GM19351 (cell line): ENCODE results near the gene KMT2E.
"Not testable (repeated sequence)": the region's sequence is repeated elsewhere in the genome, so short reads cannot be mapped to it uniquely, and the experiment has no call there.

Experiments used
- ATAC-seq: cut with Tn5 transposase; IDR thresholded peaks from one replicate; pipeline ENCODE4 v1.9.1; 2021; ENCODE audit warnings: mild to moderate bottlenecking, moderate library complexity; ENCODE audit not compliant: unreplicated experiment

Gene KMT2E

DNA sequence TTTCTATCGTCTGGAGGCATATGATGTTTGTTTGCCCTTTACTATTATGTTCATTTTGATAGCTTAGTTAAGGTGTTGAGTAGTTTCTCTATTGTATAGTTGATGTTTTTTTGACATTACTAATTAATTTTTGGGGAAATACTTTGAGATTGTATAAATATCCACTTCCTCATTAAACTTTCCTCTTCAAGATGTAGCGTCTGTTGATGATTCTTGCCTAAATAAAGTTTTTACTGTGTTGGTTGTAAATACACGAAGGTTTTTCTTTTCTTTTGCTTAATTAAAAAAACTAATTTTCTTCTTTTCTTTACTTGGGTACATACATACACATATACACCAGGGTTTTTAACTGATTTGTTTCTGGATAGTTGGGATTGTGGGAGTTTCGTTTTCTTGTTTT, 8.5 kb downstream of the KMT2E start:
- ATAC-seq = no peak

- no peak for ATAC-seq
These were observed 10.7 kb downstream of the KMT2E start for GRCh38 chr7:105024734-105025133.

DNA sequence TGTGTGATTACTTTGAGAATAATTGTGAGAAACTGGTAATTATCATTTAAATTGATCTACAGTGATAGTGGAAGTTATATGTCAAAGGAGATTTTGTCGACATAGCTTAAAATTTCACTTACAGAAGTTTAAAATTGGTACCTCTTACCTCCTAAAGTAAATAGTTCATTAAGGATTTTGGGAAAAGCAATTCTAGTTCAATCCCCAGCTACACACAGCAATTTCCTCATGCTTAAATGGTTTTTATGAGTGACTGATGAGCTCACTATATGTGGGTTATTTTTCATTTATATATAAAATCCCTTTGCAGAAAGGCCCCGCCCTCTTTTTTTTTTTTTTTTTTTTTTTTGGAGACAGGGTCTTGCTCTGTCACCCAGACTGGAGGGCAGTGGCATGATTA, 12.7 kb downstream of the KMT2E start:
- no peak for ATAC-seq

DNA sequence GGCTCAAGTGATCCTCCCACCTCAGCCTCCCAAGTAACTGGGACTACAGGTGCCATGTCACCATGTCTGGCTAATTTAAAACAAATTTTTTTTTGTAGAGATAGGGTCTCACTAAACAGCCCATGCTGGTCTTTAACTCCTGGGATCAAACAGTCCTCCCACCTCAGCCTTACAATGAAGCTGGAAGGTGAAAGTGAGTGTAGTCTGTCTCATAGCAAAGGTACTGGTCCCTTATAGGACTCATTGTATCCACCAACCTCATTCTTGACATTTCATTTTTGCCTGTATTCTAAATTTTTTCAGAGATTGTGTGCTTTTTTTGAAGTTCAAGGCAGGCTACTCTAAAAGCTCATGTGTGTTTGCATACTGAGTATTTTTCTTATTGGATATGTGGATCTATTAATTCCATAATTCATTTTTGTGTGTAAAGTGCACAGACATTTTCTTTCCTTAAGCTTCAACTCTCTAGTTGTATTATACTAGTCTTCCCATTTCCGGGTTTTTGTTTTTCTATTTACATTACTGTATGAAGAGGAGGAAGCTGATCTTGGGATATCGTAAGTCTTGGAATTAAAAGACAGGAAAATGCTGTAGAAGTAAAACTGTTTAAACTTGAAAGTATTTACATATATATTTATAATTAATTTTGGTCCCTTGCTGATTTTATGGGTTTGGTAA, 13.3 kb downstream of the KMT2E start:
- no peak for ATAC-seq

DNA sequence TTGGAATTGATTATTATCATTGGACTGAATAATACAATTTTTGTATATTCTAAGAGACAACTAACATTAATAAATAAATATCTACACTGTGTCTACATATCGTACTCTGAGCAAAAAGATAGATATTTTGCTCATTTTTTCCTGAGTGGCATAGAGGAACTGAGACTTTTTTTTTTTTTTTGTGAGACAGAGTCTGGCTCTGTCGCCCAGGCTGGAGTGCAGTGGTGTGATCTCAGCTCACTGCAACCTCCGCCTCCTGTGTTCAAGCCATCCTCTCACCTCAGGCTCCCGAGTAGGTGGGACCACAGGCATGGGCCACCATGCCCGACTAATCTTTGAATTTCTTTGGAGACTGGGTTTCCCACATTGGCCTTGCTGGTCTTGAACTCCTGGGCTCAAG, 14.0 kb downstream of the KMT2E start:
- peak; percentile 75 for ATAC-seq

DNA sequence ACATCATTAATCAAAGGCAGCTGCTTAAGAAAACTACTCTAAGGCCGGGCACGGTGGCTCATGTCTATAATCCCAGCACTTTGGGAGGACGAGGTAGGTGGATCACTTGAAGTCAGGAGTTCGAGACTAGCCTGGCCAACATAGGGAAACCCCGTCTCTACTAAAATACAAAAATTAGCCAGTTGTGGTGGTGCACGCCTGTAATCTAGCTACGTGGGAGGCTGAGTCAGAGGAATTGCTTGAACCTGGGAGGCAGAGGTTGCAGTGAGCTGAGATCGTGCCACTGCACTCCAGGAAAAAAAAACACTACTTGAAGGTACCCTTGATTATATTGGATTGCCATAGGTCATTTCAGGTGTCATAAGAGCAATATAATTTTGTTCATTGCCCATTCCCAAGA, 14.9 kb downstream of the KMT2E start:
- ATAC-seq = not testable (repeated sequence)

GRCh38 chr7:105030447-105030846, 16.4 kb downstream of the KMT2E start:
- no peak for ATAC-seq

GRCh38 chr7:105032553-105033214, 18.7 kb downstream of the KMT2E start:
- ATAC-seq = no peak

- ATAC-seq = no peak
These were observed 21.3 kb downstream of the KMT2E start for GRCh38 chr7:105035349-105035748.

DNA sequence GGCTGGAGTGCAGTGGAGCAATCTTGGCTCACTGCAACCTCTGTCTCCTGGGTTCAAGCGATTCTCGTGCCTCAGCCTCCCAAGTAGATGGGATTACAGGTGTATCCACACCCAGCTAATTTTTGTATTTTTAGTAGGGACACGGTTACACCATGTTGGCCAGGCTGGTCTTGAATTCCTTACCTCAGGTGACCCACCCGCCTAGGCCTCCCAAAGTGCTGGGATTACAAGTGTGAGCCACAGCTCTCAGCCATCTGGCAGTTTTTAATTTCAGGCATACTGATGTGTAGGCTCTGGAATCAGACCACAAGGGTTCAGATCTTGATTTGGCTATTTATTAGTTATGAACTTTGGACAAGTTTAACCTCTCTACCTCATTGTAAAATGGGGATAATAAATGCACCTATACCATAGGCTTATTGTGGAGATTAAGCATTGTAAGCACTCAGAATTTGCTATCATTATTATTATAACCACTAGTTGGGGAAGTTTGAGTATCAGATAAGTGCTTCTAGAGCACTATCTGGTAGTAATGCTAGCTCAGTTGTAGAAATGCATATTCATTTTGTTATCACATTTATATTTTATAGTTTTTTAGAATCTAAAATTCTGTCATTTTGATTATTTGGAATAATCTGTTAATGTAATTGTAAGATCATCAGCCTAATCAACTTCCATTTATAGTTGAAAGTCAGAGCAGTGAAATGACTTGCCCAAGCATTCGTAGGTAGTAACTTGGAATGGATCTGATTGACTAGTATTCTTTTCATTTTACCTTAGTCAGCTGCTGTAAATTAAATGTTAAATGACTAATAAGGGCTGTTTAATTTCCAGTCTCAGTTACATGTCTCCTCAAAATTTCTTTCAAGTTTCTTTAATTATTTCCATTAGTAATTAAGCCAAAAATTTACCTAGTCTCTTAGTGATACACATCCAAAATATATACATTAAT, 22.5 kb downstream of the KMT2E start:
- ATAC-seq = no peak

GRCh38 chr7:105037319-105037718, 23.3 kb downstream of the KMT2E start:
- ATAC-seq = no peak

DNA sequence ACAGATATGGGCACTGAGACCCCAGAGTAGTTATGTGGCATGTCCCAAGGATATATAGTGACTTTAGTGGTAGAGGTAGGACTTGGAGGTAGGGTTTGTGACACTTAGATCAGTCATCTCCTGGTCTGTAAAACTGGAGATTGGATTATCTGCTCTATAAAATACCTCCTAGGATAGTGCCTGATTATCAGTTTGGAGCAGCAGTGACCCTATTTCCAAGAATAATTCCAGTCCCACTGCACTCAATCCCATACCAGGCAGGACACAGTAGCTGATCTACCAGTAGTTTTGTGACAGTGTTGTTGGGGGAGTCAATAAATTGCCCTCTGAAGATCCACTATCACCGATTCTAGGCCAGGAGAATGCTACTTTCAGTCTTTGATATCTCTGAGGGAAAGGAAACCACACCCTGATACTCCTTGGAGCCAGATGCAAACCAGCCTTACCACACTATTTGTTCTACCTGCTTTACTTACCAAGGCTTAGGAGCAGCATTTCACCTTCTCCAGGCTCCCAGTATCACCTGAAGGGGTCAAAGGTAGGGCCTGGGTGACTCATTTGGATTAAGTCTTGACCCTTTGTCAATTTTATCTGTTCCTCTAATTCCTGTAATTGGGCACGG, 30.6 kb downstream of the KMT2E start:
- ATAC-seq = no peak

DNA sequence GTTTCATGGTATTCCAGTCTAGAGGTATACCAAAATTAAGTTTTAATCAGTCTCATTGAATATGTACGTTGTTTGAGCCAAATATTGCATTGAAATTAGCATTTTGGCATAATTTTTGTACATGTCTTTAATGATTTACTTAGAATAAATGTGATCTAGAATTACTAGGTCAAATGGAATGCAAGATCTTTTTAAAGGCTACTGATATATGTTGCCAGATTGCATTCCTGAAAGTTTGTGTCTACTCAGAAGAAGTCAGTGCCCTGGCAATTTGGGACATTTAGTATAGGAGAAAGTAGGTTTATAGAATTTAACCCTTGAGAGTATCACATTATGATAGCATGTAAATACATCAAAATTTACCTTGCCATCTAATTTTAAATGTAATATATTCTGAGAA, 32.4 kb downstream of the KMT2E start:
- ATAC-seq = no peak

GRCh38 chr7:105047932-105048331, 33.9 kb downstream of the KMT2E start:
- no peak for ATAC-seq

GRCh38 chr7:105050493-105050892, 36.5 kb downstream of the KMT2E start:
- ATAC-seq = no peak

GRCh38 chr7:105050899-105051298, 36.9 kb downstream of the KMT2E start:
- ATAC-seq = not testable (repeated sequence)

DNA sequence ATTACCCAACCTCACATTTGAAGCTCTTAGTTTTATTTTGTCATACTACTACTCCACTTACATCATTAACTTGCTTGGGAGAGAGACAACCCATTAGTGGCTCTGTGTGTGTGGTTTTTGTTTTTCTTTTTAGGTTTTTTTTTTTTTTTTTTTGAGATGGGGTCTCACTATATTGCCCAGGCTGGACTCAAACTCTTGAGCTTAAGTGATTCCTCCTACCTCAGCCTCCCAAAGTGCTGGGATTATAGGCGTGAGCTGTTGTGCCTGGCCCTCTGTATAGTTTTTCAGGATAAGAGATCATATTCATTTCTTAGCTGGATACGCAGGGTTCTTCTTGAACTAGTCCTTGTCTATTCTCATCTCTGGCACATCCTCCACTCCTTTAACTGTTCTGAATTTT, 41.1 kb downstream of the KMT2E start:
- no peak for ATAC-seq

GRCh38 chr7:105055621-105056020, 41.6 kb downstream of the KMT2E start:
- ATAC-seq = no peak

GRCh38 chr7:105057472-105057871, 43.5 kb downstream of the KMT2E start:
- no peak for ATAC-seq

- no peak for ATAC-seq
These were observed 46.4 kb downstream of the KMT2E start for GRCh38 chr7:105060437-105060836.

- no peak for ATAC-seq
These were observed 46.9 kb downstream of the KMT2E start for GRCh38 chr7:105060923-105061322.
